HG02981 (cell line): ENCODE results near the gene KLHDC7B.

Experiments used
- ATAC-seq: cut with Tn5 transposase; IDR thresholded peaks from one replicate; pipeline ENCODE4 v1.9.1; 2021; ENCODE audit warnings: mild to moderate bottlenecking, moderate library complexity; ENCODE audit not compliant: unreplicated experiment

Gene KLHDC7B

DNA sequence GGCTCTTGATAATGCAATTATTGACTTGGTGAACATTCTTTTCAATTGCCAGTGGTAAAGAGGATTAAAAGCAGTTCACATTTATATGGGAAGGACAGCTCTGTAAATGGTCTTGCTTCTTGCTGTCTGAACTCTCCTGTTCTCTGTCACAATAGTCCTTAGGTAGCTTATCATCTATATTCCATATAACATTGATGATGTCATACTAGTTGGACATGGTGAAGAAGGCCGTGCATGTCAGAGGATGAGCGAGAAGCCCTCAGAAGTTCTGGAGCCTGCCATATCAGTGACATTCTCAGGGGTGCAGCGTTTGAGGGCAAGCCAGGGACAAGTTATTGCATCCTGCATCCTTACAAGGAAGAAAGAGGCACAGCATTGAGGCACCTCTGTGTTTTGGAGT lies 39.5 kb downstream of the KLHDC7B start:
- no peak for ATAC-seq

DNA sequence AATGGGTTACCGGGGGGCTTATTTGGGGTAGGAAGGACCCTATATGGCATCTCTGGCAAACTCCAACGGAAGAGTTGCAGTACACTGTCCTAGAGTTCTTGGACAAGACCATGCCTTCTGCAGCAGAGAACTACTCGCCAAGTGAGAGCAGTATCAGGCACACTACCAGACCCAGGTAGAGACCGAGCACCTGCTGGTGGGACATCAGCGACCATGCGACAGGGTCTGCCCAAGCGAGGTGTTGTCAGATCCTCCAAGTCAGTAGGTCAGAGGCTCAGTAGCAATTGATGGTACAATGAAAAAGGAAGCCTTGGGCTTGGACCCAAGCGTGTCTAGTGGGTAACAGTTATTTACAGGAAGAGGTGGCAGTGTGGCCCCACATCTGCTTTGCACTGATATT lies 40.1 kb downstream of the KLHDC7B start:
- ATAC-seq: no peak

DNA sequence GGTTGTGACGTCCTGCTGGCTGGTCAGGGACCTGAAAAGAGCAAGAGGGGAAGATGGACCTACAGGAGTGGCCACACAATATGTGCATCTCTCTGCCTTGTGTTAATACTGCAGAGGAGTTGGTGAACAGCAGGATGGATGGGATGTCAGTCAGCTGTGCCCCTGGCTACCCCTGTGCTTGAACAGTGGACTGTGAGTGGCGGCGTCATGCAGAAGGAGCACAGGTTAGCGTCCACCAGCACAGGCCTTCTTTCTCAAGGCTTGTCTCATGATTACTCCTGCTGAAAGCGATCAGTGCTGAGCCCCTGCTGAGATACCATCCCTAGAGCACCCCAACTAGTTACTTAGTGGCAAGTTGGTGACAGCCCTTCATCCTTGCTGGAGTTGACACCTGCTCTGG lies 40.7 kb downstream of the KLHDC7B start:
- no peak for ATAC-seq

DNA sequence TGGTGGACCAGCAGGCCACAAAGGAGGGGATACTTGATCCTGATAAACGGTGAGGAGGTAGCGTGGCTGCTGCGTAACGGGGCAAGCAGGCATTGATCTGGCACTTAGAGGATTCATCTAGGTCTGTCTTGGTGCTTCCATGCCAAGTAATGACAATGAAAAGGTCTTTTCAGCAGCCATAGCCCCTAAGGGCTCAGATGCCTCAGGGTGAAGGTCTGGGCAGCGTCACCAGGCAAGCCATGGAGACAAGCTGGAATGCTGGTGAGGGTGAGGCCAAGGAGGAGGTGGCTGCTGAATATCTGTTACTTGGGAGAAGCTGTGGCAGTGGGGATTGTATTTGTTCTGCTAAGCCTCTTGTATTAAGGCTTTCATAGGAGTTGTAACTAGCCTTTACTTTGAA lies 41.7 kb downstream of the KLHDC7B start:
- ATAC-seq: no peak

DNA sequence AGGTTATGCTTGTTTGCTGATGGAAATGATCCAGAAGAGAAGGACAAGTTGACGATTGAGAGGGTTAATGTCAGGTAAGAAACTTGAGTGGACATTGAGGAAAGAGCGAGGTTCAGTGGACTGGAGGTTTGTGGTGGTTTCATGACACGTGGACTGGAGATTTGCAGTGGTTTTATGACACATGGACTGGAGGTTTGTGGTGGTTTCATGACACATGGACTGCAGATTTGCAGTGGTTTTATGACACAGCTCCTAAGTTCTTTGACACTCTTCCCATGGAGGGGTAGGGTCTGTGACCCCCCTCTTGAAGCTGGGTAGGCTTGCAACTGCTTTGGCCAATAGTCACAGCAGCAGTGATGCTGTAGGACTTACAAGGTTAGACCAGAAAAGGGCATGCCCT lies 49.5 kb downstream of the KLHDC7B start:
- no peak for ATAC-seq

DNA sequence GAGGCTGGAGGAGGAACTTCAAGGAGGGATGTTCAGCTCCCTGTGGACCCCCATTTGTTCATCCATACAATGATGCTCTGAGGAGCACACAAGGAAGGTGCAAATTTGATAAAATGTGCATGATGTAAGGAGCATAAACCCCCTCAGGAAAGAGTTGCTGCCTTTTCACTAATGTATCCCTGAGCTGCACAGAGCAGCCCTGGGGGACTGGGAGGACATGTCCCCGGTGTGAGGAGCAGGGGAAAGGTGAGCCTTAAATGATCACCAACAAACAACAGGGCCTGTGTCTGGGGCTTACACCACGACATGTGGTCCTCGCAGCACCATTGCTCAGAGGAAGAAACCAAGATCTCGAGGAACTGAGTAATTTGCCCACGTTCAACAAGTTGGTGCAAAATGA lies 51.4 kb downstream of the KLHDC7B start:
- no peak for ATAC-seq

DNA sequence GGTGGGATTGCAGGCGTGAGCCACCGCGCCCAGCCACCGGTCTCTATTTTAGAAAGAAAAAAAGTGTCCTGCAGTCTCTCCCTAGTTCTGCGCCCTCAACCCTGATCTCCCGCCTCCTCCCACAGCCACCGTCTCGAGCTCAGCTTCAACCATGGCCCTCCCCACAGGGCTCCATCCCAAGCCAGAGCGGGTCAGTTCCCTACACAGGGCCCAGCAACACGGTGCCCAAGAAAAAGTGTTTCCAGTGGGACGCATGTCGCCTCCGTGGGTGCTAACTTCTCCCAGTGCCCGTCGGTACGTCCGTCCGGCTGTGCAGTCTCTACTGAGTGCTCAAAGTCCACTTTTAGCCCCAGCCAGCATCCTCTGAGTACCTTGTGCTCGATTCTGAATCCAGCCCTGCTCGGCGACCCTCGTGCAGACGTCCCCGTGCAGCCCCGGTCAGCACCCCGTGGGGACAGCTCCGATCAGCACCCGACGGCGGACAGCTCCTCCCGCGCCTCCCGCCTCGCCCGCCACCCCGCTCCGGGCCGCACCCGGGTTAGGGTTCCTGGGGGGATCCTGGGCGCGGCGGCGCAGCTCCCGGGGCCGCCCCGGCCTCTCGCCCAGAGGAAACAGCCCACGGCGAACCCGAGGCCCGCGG lies 54.2 kb downstream of the KLHDC7B start:
- ATAC-seq: no peak

DNA sequence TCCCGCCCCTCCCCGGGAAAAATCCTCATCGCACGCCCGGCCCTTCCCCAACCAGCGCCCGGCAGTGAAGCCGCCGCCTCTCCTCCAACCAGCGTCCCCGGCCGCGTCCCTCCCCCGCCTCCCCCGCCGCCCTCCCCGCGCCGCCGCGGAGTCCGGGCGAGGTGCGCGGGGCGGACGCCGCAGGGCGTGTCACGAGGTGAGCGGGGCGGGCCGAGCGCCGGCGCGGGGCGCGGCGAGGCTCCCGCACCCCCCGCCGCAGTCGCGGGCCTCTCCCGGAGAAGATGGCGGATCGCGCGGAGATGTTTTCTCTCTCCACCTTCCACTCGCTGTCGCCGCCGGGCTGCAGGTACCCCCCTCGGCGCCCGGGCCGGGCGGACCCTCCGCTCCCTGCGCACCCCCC lies 54.8 kb downstream of the KLHDC7B start, which contains the start of gene MAPK8IP2:
TSS of gene MAPK8IP2 (plus strand) at position 256 of the 400 bp plus-strand sequence. CDS start at position 282, 26 bp downstream.
- no peak for ATAC-seq
